GM23338 (cell line): ENCODE data around the gene MT1E. TPM values are rescaled to one million over a fixed set of nuclear protein-coding genes. Genes with fewer than 3 reads are reported as not detected.

ENCODE experiments used
- ATAC-seq: fragments of 200-7000 bp; cut with Tn5 transposase; 3 replicates; pipeline ENCODE4 v1.9.1; 2020
- DNase-seq: peaks from one replicate; pipeline ENCODE4 v3.0.0-alpha.2; 2015; ENCODE audit warnings: low spot score
- H2AFZ ChIP-seq: fragments of 200-600 bp; sonication (generic); 2 replicates; pipeline ENCODE4 v1.8.0; 2016; ENCODE audit warnings: antibody characterized with exemption, mild to moderate bottlenecking, moderate library complexity
- H3F3A ChIP-seq: fragments of 200-600 bp; sonication (generic); replicated peaks from 2 replicates; pipeline ENCODE4 v1.8.0; 2017; ENCODE audit warnings: antibody characterized with exemption, mixed run types, low read depth
- H3K27ac ChIP-seq: fragments of 200-600 bp; sonication (generic); 2 replicates; pipeline ENCODE4 v1.6.1; 2016; ENCODE audit warnings: low read depth
- H3K27me3 ChIP-seq: fragments of 200-600 bp; sonication (generic); 2 replicates; pipeline ENCODE4 v1.8.0; 2016; ENCODE audit warnings: mild to moderate bottlenecking, mixed run types, moderate library complexity; ENCODE audit not compliant: insufficient read depth
- H3K36me3 ChIP-seq: fragments of 200-600 bp; sonication (generic); 2 replicates; pipeline ENCODE4 v1.8.0; 2016; ENCODE audit warnings: mild to moderate bottlenecking; ENCODE audit not compliant: insufficient read depth
- H3K4me1 ChIP-seq: fragments of 200-600 bp; sonication (generic); 2 replicates; pipeline ENCODE4 v1.8.0; 2016; ENCODE audit warnings: mild to moderate bottlenecking, moderate library complexity; ENCODE audit not compliant: insufficient read depth
- H3K4me2 ChIP-seq: fragments of 200-600 bp; sonication (generic); 2 replicates; pipeline ENCODE4 v1.7.1; 2017; ENCODE audit warnings: mixed run types
- H3K4me3 ChIP-seq: fragments of 200-600 bp; sonication (generic); 2 replicates; pipeline ENCODE4 v1.6.1; 2016; ENCODE audit warnings: mixed run types
- H3K79me2 ChIP-seq: fragments of 200-600 bp; sonication (generic); replicated peaks from 2 replicates; pipeline ENCODE4 v1.8.0; 2017; ENCODE audit warnings: mild to moderate bottlenecking; ENCODE audit not compliant: insufficient read depth
- H3K9me2 ChIP-seq: fragments of 200-600 bp; sonication (generic); 2 replicates; pipeline ENCODE4 v1.8.0; 2017; ENCODE audit not compliant: insufficient read depth
- H4K20me1 ChIP-seq: fragments of 200-600 bp; sonication (generic); replicated peaks from 2 replicates; pipeline ENCODE4 v1.8.0; 2017; ENCODE audit warnings: mild to moderate bottlenecking; ENCODE audit not compliant: insufficient read depth
- H3K27ac Mint-ChIP-seq: 2 replicates; pipeline ENCODE4 v1.8.0; 2020; ENCODE audit warnings: inconsistent platforms, mild to moderate bottlenecking, moderate library complexity, mixed read lengths
- H3K27me3 Mint-ChIP-seq: 3 replicates; pipeline ENCODE4 v1.8.0; 2022; ENCODE audit warnings: low read depth, mild to moderate bottlenecking, moderate library complexity, mixed read lengths, inconsistent platforms; ENCODE audit not compliant: insufficient read depth, poor library complexity
- H3K36me3 Mint-ChIP-seq: 3 replicates; pipeline ENCODE4 v1.8.0; 2021; ENCODE audit warnings: low read depth, mild to moderate bottlenecking, inconsistent platforms, moderate library complexity, mixed read lengths
- H3K4me1 Mint-ChIP-seq: 3 replicates; pipeline ENCODE4 v1.8.0; 2020; ENCODE audit warnings: mild to moderate bottlenecking, inconsistent platforms, mixed read lengths
- H3K4me3 Mint-ChIP-seq: 3 replicates; pipeline ENCODE4 v1.8.0; 2021; ENCODE audit warnings: moderate library complexity, mild to moderate bottlenecking, inconsistent platforms, mixed read lengths
- H3K9me3 Mint-ChIP-seq: 3 replicates; pipeline ENCODE4 v1.8.0; 2020; ENCODE audit warnings: moderate library complexity, mild to moderate bottlenecking, inconsistent platforms, mixed read lengths
- CREB1 ChIP-seq: fragments of 250-450 bp; sonication (Bioruptor Pico); IDR thresholded peaks from 2 replicates; pipeline ENCODE4 v1.5.0; 2020; ENCODE audit warnings: low read depth, mild to moderate bottlenecking, moderate library complexity
- ETS1 ChIP-seq: IDR thresholded peaks from 2 replicates; pipeline ENCODE4 v1.6.1; 2016; ENCODE audit warnings: antibody characterized with exemption
- EZH2phosphoT487 ChIP-seq: fragments of 200-600 bp; sonication (generic); IDR thresholded peaks from one replicate; pipeline ENCODE4 v1.8.1; 2018; ENCODE audit warnings: antibody characterized with exemption; ENCODE audit not compliant: unreplicated experiment
- JUNB ChIP-seq: IDR thresholded peaks from one replicate; pipeline ENCODE4 v1.6.1; 2016; ENCODE audit warnings: antibody characterized with exemption; ENCODE audit not compliant: unreplicated experiment
- REST ChIP-seq: IDR thresholded peaks from one replicate; pipeline ENCODE4 v1.6.1; 2018; ENCODE audit warnings: antibody characterized with exemption; ENCODE audit not compliant: unreplicated experiment
- ZNF114 ChIP-seq: fragments of 250-450 bp; sonication (Bioruptor Pico); IDR thresholded peaks from 2 replicates; pipeline ENCODE4 v1.5.0; 2020; ENCODE audit warnings: mild to moderate bottlenecking, moderate library complexity
- ZNF462 ChIP-seq: fragments of 250-450 bp; sonication (Bioruptor Pico); IDR thresholded peaks from 2 replicates; pipeline ENCODE4 v1.5.0; 2020; ENCODE audit warnings: mild to moderate bottlenecking, moderate library complexity
- polyA plus RNA-seq: library from polyadenylated mRNA; unstranded; fragments of >200 nt; fragmentation: Nextera tagmentation; extraction: Ambion mirVana; gene quantifications from 2 replicates; pipeline ENCODE4 v1.2.1, GENCODE V29; 2016
- total RNA-seq: library from RNA; depleted of rRNA; stranded (reverse); fragments of >200 nt; shearing (Covaris generic); gene quantifications from 2 replicates; pipeline ENCODE4 v1.2.3, GENCODE V29; 2014

MT1E gene
- total and polyA plus RNA-seq, 2 experiments from 2014 or later: 31.0 to 121 TPM

- TF ChIP-seq ZNF462 (CRISPR knock-in tag): no peak
- no peak for TF ChIP-seq JUNB
- TF ChIP-seq ZNF114 (CRISPR knock-in tag): no peak
- no peak for TF ChIP-seq REST
Measured at GRCh38 chr16:56610017-56610608, 15.5 kb upstream of the MT1E start (continued).

GRCh38 chr16:56610609-56611111, 14.9 kb upstream of the MT1E start:
- no peak for ATAC-seq
- no peak overlapping the region for H3K27ac ChIP-seq
- H3K79me2 ChIP-seq: no peaks in the 10 kb centered on the region
- peaks cover 97% of the 10 kb centered on the region for H3K27me3 ChIP-seq
- H3K9me2 ChIP-seq: no peaks in the 10 kb centered on the region
- no peak overlapping the region for H2AFZ ChIP-seq
- no peak for DNase-seq
- peaks cover 34% of the 10 kb centered on the region for H3K4me1 Mint-ChIP-seq
- no peak overlapping the region for H3K27ac Mint-ChIP-seq
- peak overlapping the region; percentile 89 for H3K4me3 Mint-ChIP-seq
- 0 out of 2 replicates have a peak, but pooled peaks have one; percentile 31 for TF ChIP-seq ETS1
- TF ChIP-seq EZH2phosphoT487: no peak
- no peak for TF ChIP-seq JUNB
- no peak for TF ChIP-seq CREB1
- TF ChIP-seq ZNF114 (CRISPR knock-in tag): no peak
- H3K27me3 Mint-ChIP-seq: peaks cover 58% of the 10 kb centered on the region
- H3K4me1 ChIP-seq: peaks cover 28% of the 10 kb centered on the region
- peaks cover 14% of the 10 kb centered on the region; the same call in 1 of the 2 replicates for H3F3A ChIP-seq
- H3K9me3 Mint-ChIP-seq: no peaks in the 10 kb centered on the region
- H3K4me2 ChIP-seq: peak overlapping the region; percentile 74
- H3K36me3 Mint-ChIP-seq: peaks cover 9% of the 10 kb centered on the region; the same call in 2 of the 3 replicates
- H4K20me1 ChIP-seq: no peaks in the 10 kb centered on the region
- H3K36me3 ChIP-seq: no peaks in the 10 kb centered on the region
- H3K4me3 ChIP-seq: no peak overlapping the region
